K562 (cell line): ENCODE data around the gene SND1. TPM values are rescaled to one million over a fixed set of nuclear protein-coding genes. Genes with fewer than 3 reads are reported as not detected.

ENCODE experiments used
- ATAC-seq: fragments of 200-7000 bp; cut with Tn5 transposase; 3 replicates; pipeline ENCODE4 v1.9.1; 2020; ENCODE audit warnings: moderate library complexity
- BruUV-seq: library from RNA; stranded (reverse); fragments of 400-500 nt; replicated peaks from 2 replicates; lab custom pipeline; 2021; lab: Mats Ljungman, UMichigan
- CTCF ChIA-PET: fragments of 300-600 bp; formaldehyde crosslinking; extraction: SDS; loops from one replicate; lab custom pipeline; 2021; ENCODE audit warnings: low intra/inter-chr PET ratio; lab: Yijun Ruan, JAX
- POLR2A ChIA-PET: fragments of 300-600, 350-650 bp; sonication (Branson Sonifier 250); formaldehyde crosslinking; extraction: SDS; loops from one replicate; lab custom pipeline; 2021; ENCODE audit warnings: antibody characterized with exemption, inconsistent platforms; lab: Yijun Ruan, JAX
- DNase-seq, 4 experiments: peaks; one replicate each; pipeline versions ENCODE4 v3.0.0 to v3.0.0-alpha.2; 2011 to 2018; ENCODE audit warnings: low spot score in 3 of 4, mixed read lengths in 3 of 4; ENCODE audit errors: extremely low read depth in 1 of 4
- FAIRE-seq: peaks from 2 replicates; lab custom pipeline; 2011; peaks lifted over from hg19 to GRCh38; lab: Jason Lieb, UNC
- H2AFZ ChIP-seq: 2 replicates; pipeline ENCODE4 v1.6.0; 2011; ENCODE audit warnings: low read depth, low read length, control low read depth, inconsistent platforms
- H3K27ac ChIP-seq: fragments of 200-600 bp; 3 replicates; pipeline ENCODE4 v1.8.0; 2011; ENCODE audit warnings: low read depth, mild to moderate bottlenecking, control low read depth, inconsistent platforms, low read length, moderate library complexity, mixed read lengths; ENCODE audit errors: extremely low read depth
- H3K27me3 ChIP-seq, 2 experiments: fragments of 300-600 bp in 1 of 2; 2 replicates in 1 of 2; 3 replicates in 1 of 2; pipeline versions ENCODE4 v1.6.0 to v1.8.0; 2011; ENCODE audit warnings: inconsistent platforms in 2 of 2, low read length in 2 of 2, mild to moderate bottlenecking in 1 of 2, mixed read lengths in 1 of 2, moderate library complexity in 1 of 2; ENCODE audit not compliant: control insufficient read depth in 2 of 2, insufficient read depth in 2 of 2
- H3K36me3 ChIP-seq: fragments of 300-600 bp; 3 replicates; pipeline ENCODE4 v1.8.0; 2011; ENCODE audit warnings: mild to moderate bottlenecking, low read length, inconsistent platforms; ENCODE audit not compliant: control insufficient read depth, insufficient read depth
- H3K4me1 ChIP-seq, 2 experiments: fragments of 200-600 bp in 1 of 2; replicated peaks in 1 of 2; 2 replicates in 1 of 2; 3 replicates in 1 of 2; pipeline versions ENCODE4 v1.5.1 to v1.8.0; 2011; ENCODE audit warnings: inconsistent platforms in 2 of 2, low read length in 2 of 2, mild to moderate bottlenecking in 1 of 2, mixed read lengths in 1 of 2, moderate library complexity in 1 of 2; ENCODE audit not compliant: control insufficient read depth in 2 of 2, insufficient read depth in 2 of 2
- H3K4me2 ChIP-seq: 2 replicates; pipeline ENCODE4 v1.6.1; 2011; ENCODE audit warnings: low read length, control low read depth, inconsistent platforms, mixed read lengths; ENCODE audit not compliant: insufficient read depth
- H3K4me3 ChIP-seq: fragments of 200-600 bp; sonication (generic), shearing (Covaris generic); 2 replicates; pipeline ENCODE4 v1.5.1; 2016; ENCODE audit warnings: control low read depth, inconsistent platforms
- H3K79me2 ChIP-seq: fragments of 200-600 bp; 3 replicates; pipeline ENCODE4 v1.8.0; 2011; ENCODE audit warnings: low read length, inconsistent platforms; ENCODE audit not compliant: control insufficient read depth, insufficient read depth
- H3K9ac ChIP-seq, 2 experiments: 2 replicates each; pipeline versions ENCODE4 v1.6.0 to v1.6.1; 2011; ENCODE audit warnings: low read depth in 2 of 2, low read length in 2 of 2, control low read depth in 1 of 2, inconsistent platforms in 1 of 2, mild to moderate bottlenecking in 1 of 2, mixed read lengths in 1 of 2; ENCODE audit not compliant: insufficient read depth in 1 of 2
- H3K9me1 ChIP-seq: one replicate; pipeline ENCODE4 v1.6.0; 2011; ENCODE audit warnings: inconsistent platforms, mild to moderate bottlenecking, low read length, moderate library complexity; ENCODE audit not compliant: control insufficient read depth, insufficient read depth
- H3K9me3 ChIP-seq: replicated peaks from 2 replicates; pipeline ENCODE4 v1.5.1; 2011; ENCODE audit warnings: low read depth, low read length, inconsistent platforms; ENCODE audit not compliant: control insufficient read depth, insufficient read depth
- H4K20me1 ChIP-seq: replicated peaks from 2 replicates; pipeline ENCODE4 v1.6.1; 2011; ENCODE audit warnings: low read length, inconsistent platforms, mixed read lengths; ENCODE audit not compliant: control insufficient read depth, insufficient read depth
- BRD4 ChIP-seq: fragments of 200-600 bp; sonication (generic); IDR thresholded peaks from 2 replicates; pipeline ENCODE4 v1.6.1; 2017; ENCODE audit warnings: inconsistent platforms
- CBFB ChIP-seq: sonication (generic); formaldehyde crosslinking; IDR thresholded peaks from 2 replicates; pipeline ENCODE4 v1.4.0; 2020; ENCODE audit warnings: mild to moderate bottlenecking, missing genetic modification reagents
- CCAR2 ChIP-seq: fragments of 200-400 bp; formaldehyde crosslinking; IDR thresholded peaks from 2 replicates; pipeline ENCODE4 v1.6.1; 2017; ENCODE audit warnings: mild to moderate bottlenecking, low read depth, low read length
- FOS ChIP-seq: IDR thresholded peaks from 3 replicates; pipeline ENCODE4 v1.6.1; 2011; ENCODE audit not compliant: insufficient read length; ENCODE audit errors: extremely low read depth
- FOSL1 ChIP-seq: fragments of 200-800 bp; sonication (Bioruptor generic); conservative IDR thresholded peaks from 2 replicates; pipeline ENCODE4 v1.6.1; 2016; ENCODE audit warnings: missing genetic modification characterization, missing compliant biosample characterization
- GTF2A2 ChIP-seq: IDR thresholded peaks from 2 replicates; pipeline ENCODE4 v1.6.1; 2016; ENCODE audit warnings: mild to moderate bottlenecking, missing genetic modification characterization, missing compliant biosample characterization
- HDGF ChIP-seq: fragments of 450-650 bp; IDR thresholded peaks from 2 replicates; pipeline ENCODE4 v1.6.1; 2016
- HMGN3 ChIP-seq: IDR thresholded peaks from 2 replicates; pipeline ENCODE4 v1.6.1; 2011; ENCODE audit warnings: borderline replicate concordance, low read depth, mild to moderate bottlenecking, mixed read lengths, low read length; ENCODE audit not compliant: insufficient read length; ENCODE audit errors: extremely low read depth
- JUND ChIP-seq, 2 experiments: IDR thresholded peaks; 2 replicates in 1 of 2; 3 replicates in 1 of 2; pipeline ENCODE4 v1.6.1; 2011; ENCODE audit warnings: borderline replicate concordance in 2 of 2, low read depth in 2 of 2, low read length in 2 of 2, improper control_type of control experiment in 1 of 2, missing biosample characterization in 1 of 2, missing genetic modification characterization in 1 of 2, missing genetic modification reagents in 1 of 2
- KDM1A ChIP-seq, 2 experiments: fragments of 450-650 bp; IDR thresholded peaks; 2 replicates each; pipeline ENCODE4 v1.6.1; 2016; ENCODE audit warnings: mild to moderate bottlenecking in 2 of 2
- KDM4B ChIP-seq, 2 experiments: fragments of 450-650 bp in 1 of 2; sonication (generic) in 1 of 2; IDR thresholded peaks; 2 replicates each; pipeline ENCODE4 v1.6.1; 2016 to 2017; ENCODE audit warnings: borderline replicate concordance in 2 of 2, antibody characterized with exemption in 1 of 2, low read depth in 1 of 2, mild to moderate bottlenecking in 1 of 2
- MCM3 ChIP-seq: fragments of 450-650 bp; IDR thresholded peaks from 2 replicates; pipeline ENCODE4 v1.6.1; 2016
- MTA3 ChIP-seq: fragments of 450-650 bp; formaldehyde crosslinking; IDR thresholded peaks from 2 replicates; pipeline ENCODE4 v1.6.1; 2017; ENCODE audit warnings: mild to moderate bottlenecking, borderline replicate concordance
- NCOA2 ChIP-seq, 2 experiments: fragments of 450-650 bp; IDR thresholded peaks; 2 replicates each; pipeline ENCODE4 v1.6.1; 2018; ENCODE audit warnings: mild to moderate bottlenecking in 2 of 2, moderate library complexity in 1 of 2; ENCODE audit not compliant: partially characterized antibody in 2 of 2
- NFIC ChIP-seq: fragments of 450-650 bp; IDR thresholded peaks from 2 replicates; pipeline ENCODE4 v1.6.1; 2017; ENCODE audit warnings: mild to moderate bottlenecking, inconsistent platforms
- POLR2G ChIP-seq: fragments of 200-400 bp; formaldehyde crosslinking; IDR thresholded peaks from 2 replicates; pipeline ENCODE4 v1.6.1; 2017; ENCODE audit warnings: low read depth, mild to moderate bottlenecking, antibody characterized with exemption, low read length, moderate library complexity
- TCF7L2 ChIP-seq: fragments of 150-350 bp; IDR thresholded peaks from 2 replicates; pipeline ENCODE4 v1.6.1; 2016; ENCODE audit warnings: low read depth, mild to moderate bottlenecking, low read length, moderate library complexity
- ZNF639 ChIP-seq, 2 experiments: fragments of 200-800 bp in 1 of 2; sonication (Bioruptor generic) in 1 of 2; sonication (generic) in 1 of 2; formaldehyde crosslinking in 1 of 2; IDR thresholded peaks in 1 of 2; conservative IDR thresholded peaks in 1 of 2; 2 replicates each; pipeline versions ENCODE4 v1.5.0 to v1.6.1; 2016 to 2020; ENCODE audit warnings: missing compliant biosample characterization in 1 of 2, missing genetic modification characterization in 1 of 2, missing genetic modification reagents in 1 of 2
- ZNF707 ChIP-seq: fragments of 250-450 bp; sonication (Bioruptor Pico); conservative IDR thresholded peaks from 2 replicates; pipeline ENCODE4 v1.8.0; 2022; ENCODE audit warnings: inconsistent platforms, mild to moderate bottlenecking, moderate library complexity
- WGBS: fragments of 100-300 bp; shearing (Covaris generic); methylation state at CpG from one replicate; pipeline ENCODE4 v1.1.6; 2016; ENCODE audit warnings: low coverage, mixed read lengths; ENCODE audit not compliant: insufficient coverage; ENCODE audit errors: missing lambda C conversion rate; 5-methylcytosine and 5-hydroxymethylcytosine counted together
- in situ Hi-C: fragments of 300-500 bp; cut with MboI; formaldehyde crosslinking; loops from 4 replicates; pipeline ENCODE4 v1.15.0; 2018; ENCODE audit warnings: inconsistent platforms, mixed read lengths
- intact Hi-C: fragments of 100-400 bp; cut with micrococcal nuclease; formaldehyde crosslinking; loops from 2 replicates; pipeline ENCODE4 v1.14.2; 2022
- polyA plus RNA-seq, 8 experiments: library from polyadenylated mRNA; depleted of rRNA in 4 of 8; stranded (reverse) in 5 of 8; unstranded in 3 of 8; fragments of >200 nt; fragmentation: Nextera tagmentation in 2 of 8; fragmentation: Illumina TruSeq in 1 of 8; extraction: Ambion mirVana in 2 of 8; extraction: Trizol in 1 of 8; gene quantifications; 2 replicates each; pipeline versions ENCODE4 v1.2.1 to v1.2.3, GENCODE V29; 2011 to 2014; ENCODE audit warnings: inconsistent platforms in 1 of 8, missing spikeins in 1 of 8
- total RNA-seq, 7 experiments: library from RNA; depleted of rRNA in 6 of 7; stranded (reverse); fragments of >200 nt in 6 of 7; fragmentation: Illumina TruSeq in 2 of 7; extraction: Trizol in 2 of 7; gene quantifications; 2 replicates each; pipeline versions ENCODE4 v1.2.1 to v1.2.3, GENCODE V29; 2011 to 2021; ENCODE audit warnings: low replicate concordance in 1 of 7

SND1 gene
- total and polyA plus RNA-seq, 9 of the 15 experiments (the other 6 are each of a cell fraction or from before 2014, with no cell fraction given), result 46.5 to 307 (median 191) TPM

DNA sequence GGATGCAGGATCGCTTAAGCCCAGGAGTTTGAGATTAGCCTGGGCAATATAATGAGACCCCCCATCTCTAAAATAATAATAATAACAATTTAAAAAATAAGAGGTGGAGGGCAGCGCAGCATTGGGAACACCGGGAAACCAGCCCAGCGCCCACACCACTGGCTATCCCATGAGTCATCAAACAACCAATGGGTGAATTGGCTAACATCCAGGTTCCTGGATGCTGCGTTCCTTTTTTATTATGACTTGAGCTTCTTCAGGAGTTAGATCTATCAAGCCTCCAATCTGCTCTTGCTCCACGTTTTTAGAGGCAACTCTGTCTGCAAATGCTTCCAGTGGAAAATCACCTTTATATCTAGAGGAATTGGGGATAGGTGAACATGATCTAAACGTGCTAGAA lies 389.2 kb downstream of the SND1 start:
- intact Hi-C loops, result loop anchor here (5.0 kb wide), 1 partner anchor 81 kb away; no protein-coding TSS in a partner anchor
- no TSS peak for BruUV-seq
- Histone ChIP-seq H3K27ac (no peak overlapping the region), H3K4me1 (no peaks in the 10 kb centered on the region), H3K9me3 (no peaks in the 10 kb centered on the region), H3K27me3 (no peaks in the 10 kb centered on the region), H3K4me3 (no peak overlapping the region), H2AFZ (no peak overlapping the region), H3K4me2 (no peak overlapping the region), H3K9ac (no peak overlapping the region), H4K20me1 (peaks cover 43% of the 10 kb centered on the region), H3K9me1 (no peaks in the 10 kb centered on the region), H3K79me2 (no peaks in the 10 kb centered on the region), H3K36me3 (peaks cover 19% of the 10 kb centered on the region)
- FAIRE-seq, result no peak
- ChIA-PET POLR2A (interaction anchor here (1.1 to 1.6 kb wide), 2 partner anchors 9 to 11 kb away, joined by 3 to 4 read pairs; no protein-coding TSS in a partner anchor), CTCF (no interaction called here)
- ATAC-seq, result no peak
- WGBS, result 54% methylated on average over 7 of the region's 7 CpGs
- in situ Hi-C loops, result no loop called here
- no peak for TF ChIP-seq HDGF
- peak; percentile 45; the same call in 1 of the 2 replicates for TF ChIP-seq FOSL1 (tag)
- no peak for TF ChIP-seq ZNF707 (CRISPR knock-in tag)
- no peak for TF ChIP-seq NCOA2 (IDR thresholded peaks at IDR 0.05; ENCODE audit: partially characterized antibody in 2 of 2)
- no peak for TF ChIP-seq CBFB (CRISPR knock-in tag)
- no peak for TF ChIP-seq CCAR2
- no peak for TF ChIP-seq KDM4B (IDR thresholded peaks at IDR 0.05; ENCODE audit: borderline replicate concordance in 2 of 2, low read depth in 1 of 2)
- TF ChIP-seq KDM1A (IDR thresholded peaks at IDR 0.05), result no peak
- TF ChIP-seq JUND (IDR thresholded peaks at IDR 0.05; ENCODE audit: borderline replicate concordance, low read depth, low read length), result peak; percentile 51; the same call in 1 of the 2 replicates
- no peak for TF ChIP-seq JUND (tag; IDR thresholded peaks at IDR 0.05; ENCODE audit: borderline replicate concordance, low read depth, low read length)
- TF ChIP-seq HMGN3, result no peak
- peak; percentile 56 for TF ChIP-seq NFIC
- TF ChIP-seq ZNF639 (CRISPR knock-in tag; conservative IDR thresholded peaks at IDR 0.05 in 1 of 2, IDR thresholded peaks at IDR 0.05 in 1 of 2), result no peak
- no peak for TF ChIP-seq GTF2A2
- no peak for TF ChIP-seq MTA3
- no peak for TF ChIP-seq POLR2G
- TF ChIP-seq FOS, result no peak
- no peak for TF ChIP-seq MCM3
- TF ChIP-seq TCF7L2, result no peak
- TF ChIP-seq BRD4, result no peak
- DNase-seq, result no peak
